ENCODE data around the gene USP6NL.

USP6NL gene

GRCh38 chr10:11463111-11463510, 148.3 kb downstream of the USP6NL start:
- TF ChIP-seq GABPA (IDR thresholded peaks at IDR 0.05; ENCODE audit: low read depth): no peak
- no peak for TF ChIP-seq CTCF (IDR thresholded peaks at IDR 0.05; ENCODE audit: insufficient read depth, low read length)
- TF ChIP-seq POLR2AphosphoS5 (IDR thresholded peaks at IDR 0.05; ENCODE audit: low read depth): no peak
- no peak for TF ChIP-seq REST (IDR thresholded peaks at IDR 0.05; ENCODE audit: insufficient replicate concordance, low read depth)
- no peak for TF ChIP-seq SPI1 (IDR thresholded peaks at IDR 0.05; ENCODE audit: borderline replicate concordance, low read depth)
- no peak for DNase-seq (ENCODE audit: low read depth in 1 of 2, low spot score in 1 of 2)
- H3K4me3 ChIP-seq (replicated peaks; ENCODE audit: insufficient read depth, low read length): no peak overlapping the region

GRCh38 chr10:11462071-11462470, 149.4 kb downstream of the USP6NL start:
- TF ChIP-seq SPI1 (IDR thresholded peaks at IDR 0.05; ENCODE audit: borderline replicate concordance, low read depth): no peak
- no peak for TF ChIP-seq CTCF (IDR thresholded peaks at IDR 0.05; ENCODE audit: insufficient read depth, low read length)
- TF ChIP-seq REST (IDR thresholded peaks at IDR 0.05; ENCODE audit: insufficient replicate concordance, low read depth): no peak
- no peak for TF ChIP-seq GABPA (IDR thresholded peaks at IDR 0.05; ENCODE audit: low read depth)
- TF ChIP-seq POLR2AphosphoS5 (IDR thresholded peaks at IDR 0.05; ENCODE audit: low read depth): no peak
- no peak overlapping the region for H3K4me3 ChIP-seq (replicated peaks; ENCODE audit: insufficient read depth, low read length)
- H3K27ac ChIP-seq (replicated peaks): no peak overlapping the region
- H3K27me3 ChIP-seq (ENCODE audit: insufficient read depth, poor library complexity, severe bottlenecking): no peaks in the 10 kb centered on the region
- DNase-seq (ENCODE audit: low read depth in 1 of 2, low spot score in 1 of 2): no peak

More at GRCh38 chr10:11463111-11463510, 148.3 kb downstream of the USP6NL start:
- Histone ChIP-seq H3K27me3 (ENCODE audit: insufficient read depth, poor library complexity, severe bottlenecking) (no peaks in the 10 kb centered on the region), H3K27ac (replicated peaks) (no peak overlapping the region)

GRCh38 chr10:11457336-11457735, 154.1 kb downstream of the USP6NL start:
- no peak overlapping the region for H3K4me3 ChIP-seq (replicated peaks; ENCODE audit: insufficient read depth, low read length)
- DNase-seq (ENCODE audit: low read depth in 1 of 2, low spot score in 1 of 2): no peak
- H3K27ac ChIP-seq (replicated peaks): no peak overlapping the region
- TF ChIP-seq SPI1 (IDR thresholded peaks at IDR 0.05; ENCODE audit: borderline replicate concordance, low read depth): no peak
- TF ChIP-seq CTCF (IDR thresholded peaks at IDR 0.05; ENCODE audit: insufficient read depth, low read length): no peak
- no peak for TF ChIP-seq REST (IDR thresholded peaks at IDR 0.05; ENCODE audit: insufficient replicate concordance, low read depth)
- TF ChIP-seq GABPA (IDR thresholded peaks at IDR 0.05; ENCODE audit: low read depth): no peak
- no peak for TF ChIP-seq POLR2AphosphoS5 (IDR thresholded peaks at IDR 0.05; ENCODE audit: low read depth)
- H3K27me3 ChIP-seq (ENCODE audit: insufficient read depth, poor library complexity, severe bottlenecking): no peaks in the 10 kb centered on the region

All from HL-60 (cell line).